Stimulated activated naive CD8-positive, alpha-beta T cell treated with anti-CD3 and anti-CD28 coated beads, Interleukin-15, Interleukin-2, amounts not matched to agents 100 ng/mL and 50 ng/mL, for 24 hours (primary cell): ENCODE measurements around the gene PIP5K1C.
"Not testable (repeated sequence)": the region's sequence is repeated elsewhere in the genome, so short reads cannot be mapped to it uniquely, and the experiment has no call there.

ENCODE experiments used
- H3K27ac Mint-ChIP-seq: one replicate; pipeline ENCODE4 v1.8.0; 2021; ENCODE audit warnings: mild to moderate bottlenecking, mixed read lengths
- H3K27me3 Mint-ChIP-seq: one replicate; pipeline ENCODE4 v1.8.0; 2021; ENCODE audit warnings: mixed read lengths
- H3K36me3 Mint-ChIP-seq: one replicate; pipeline ENCODE4 v1.8.0; 2021; ENCODE audit warnings: low read depth, mixed read lengths
- H3K4me1 Mint-ChIP-seq: one replicate; pipeline ENCODE4 v1.8.0; 2021; ENCODE audit warnings: low read depth, mixed read lengths
- H3K4me3 Mint-ChIP-seq: one replicate; pipeline ENCODE4 v1.8.0; 2021; ENCODE audit warnings: mild to moderate bottlenecking, mixed read lengths
- H3K9me3 Mint-ChIP-seq: one replicate; pipeline ENCODE4 v1.8.0; 2021; ENCODE audit warnings: mixed read lengths

PIP5K1C gene

GRCh38 chr19:3589439-3589838, 110.8 kb downstream of the PIP5K1C start:
- H3K27me3 Mint-ChIP-seq = no peaks in the 10 kb centered on the region
- no peaks in the 10 kb centered on the region for H3K36me3 Mint-ChIP-seq
- H3K4me1 Mint-ChIP-seq = no peaks in the 10 kb centered on the region
- H3K9me3 Mint-ChIP-seq = no peaks in the 10 kb centered on the region
- H3K27ac Mint-ChIP-seq = no peak overlapping the region
- no peak overlapping the region for H3K4me3 Mint-ChIP-seq

- Mint-ChIP-seq H3K9me3 (no peaks in the 10 kb centered on the region), H3K4me1 (no peaks in the 10 kb centered on the region), H3K4me3 (no peak overlapping the region), H3K36me3 (no peaks in the 10 kb centered on the region), H3K27me3 (no peaks in the 10 kb centered on the region), H3K27ac (no peak overlapping the region)
These were observed 113.4 kb downstream of the PIP5K1C start for GRCh38 chr19:3586707-3587346.

GRCh38 chr19:3586127-3586626, 114.1 kb downstream of the PIP5K1C start:
- Mint-ChIP-seq H3K27ac (no peak overlapping the region), H3K27me3 (no peaks in the 10 kb centered on the region), H3K36me3 (no peaks in the 10 kb centered on the region), H3K9me3 (no peaks in the 10 kb centered on the region), H3K4me1 (no peaks in the 10 kb centered on the region), H3K4me3 (no peak overlapping the region)

- H3K27me3 Mint-ChIP-seq = no peaks in the 10 kb centered on the region
- no peak within 1 kb of the TSS for H3K27ac Mint-ChIP-seq
- H3K36me3 Mint-ChIP-seq = no peaks in the 10 kb centered on the region
- no peak within 1 kb of the TSS for H3K4me3 Mint-ChIP-seq
- H3K9me3 Mint-ChIP-seq = no peaks in the 10 kb centered on the region
- H3K4me1 Mint-ChIP-seq = no peaks in the 10 kb centered on the region
These were observed 114.8 kb downstream of the PIP5K1C start, which contains the start of gene GIPC3 for GRCh38 chr19:3585301-3586126. Gene GIPC3, plus strand, starts transcription at chr19:3585478. Its CDS starts 120 bp downstream, at chr19:3585598.

GRCh38 chr19:3584036-3584802, 116.0 kb downstream of the PIP5K1C start:
- not testable (repeated sequence) for H3K4me3 Mint-ChIP-seq, H3K4me1 Mint-ChIP-seq, H3K27me3 Mint-ChIP-seq, H3K36me3 Mint-ChIP-seq, H3K9me3 Mint-ChIP-seq, H3K27ac Mint-ChIP-seq

- H3K36me3 Mint-ChIP-seq, H3K9me3 Mint-ChIP-seq, H3K4me1 Mint-ChIP-seq, H3K27me3 Mint-ChIP-seq, H3K4me3 Mint-ChIP-seq, H3K27ac Mint-ChIP-seq: not testable (repeated sequence)
These were observed 118.5 kb downstream of the PIP5K1C start for GRCh38 chr19:3581792-3582191.
